ENCODE measurements around the gene ZNF487.

GRCh38 chr10:43491855-43492254, 54.9 kb downstream of the ZNF487 start:
- no peak for TF ChIP-seq SMARCA5 (IDR thresholded peaks at IDR 0.05)
- TF ChIP-seq NR2C1 (IDR thresholded peaks at IDR 0.05): no peak
- no peak for TF ChIP-seq HCFC1 (IDR thresholded peaks at IDR 0.05; ENCODE audit: low read length)
- no peak for TF ChIP-seq CTCF (IDR thresholded peaks at IDR 0.05 in 2 of 3, conservative IDR thresholded peaks at IDR 0.05 in 1 of 3; ENCODE audit: control insufficient read depth in 2 of 3, extremely low read depth in 1 of 3, insufficient read depth in 1 of 3, low read depth in 3 of 3, low read length in 3 of 3)
- no peak for TF ChIP-seq REST (IDR thresholded peaks at IDR 0.05; ENCODE audit: low read depth, low read length)
- TF ChIP-seq KLF5 (IDR thresholded peaks at IDR 0.05; ENCODE audit: partially characterized antibody): no peak

All from GM12878 (cell line).